Pancreas (tissue), 10 donors: Measurements from ENCODE around the gene NAA30. TPM values are rescaled to one million over a fixed set of nuclear protein-coding genes. Genes with fewer than 3 reads are reported as not detected.

ENCODE experiments used
- ATAC-seq, 4 donors: fragments of 200-7000 bp; cut with Tn5 transposase; one replicate each; pipeline versions ENCODE4 v1.8.0 to v1.9.1; 2020; ENCODE audit warnings: mild to moderate bottlenecking in 4 of 4, moderate library complexity in 4 of 4
- DNase-seq, 6 donors: peaks; one replicate each; pipeline ENCODE4 v3.0.0-alpha.2; 2020
- FAIRE-seq: peaks from 2 replicates; lab custom pipeline; 2012; peaks lifted over from hg19 to GRCh38; lab: Jason Lieb, UNC
- H3K27ac ChIP-seq, 4 donors: fragments of 200-600 bp; sonication (generic); 1 replicate in 3 of 4; 2 replicates in 1 of 4; pipeline versions ENCODE4 v1.5.0 to v1.8.0; 2020
- H3K27me3 ChIP-seq, 4 donors: fragments of 200-600 bp; one replicate each; pipeline ENCODE4 v1.8.0; 2021
- H3K36me3 ChIP-seq, 3 donors: fragments of 200-600 bp; sonication (generic) in 1 of 3; one replicate each; pipeline versions ENCODE4 v1.5.0 to v1.8.0; 2020 to 2021
- H3K4me1 ChIP-seq, 3 donors: fragments of 200-600 bp; one replicate each; pipeline ENCODE4 v1.8.0; 2021
- H3K4me3 ChIP-seq, 4 donors: fragments of 200-600 bp; sonication (generic) in 2 of 4; one replicate each; pipeline versions ENCODE4 v1.5.0 to v1.8.0; 2020 to 2021
- H3K9me3 ChIP-seq, 4 donors: fragments of 200-600 bp; one replicate each; pipeline ENCODE4 v1.8.0; 2021
- WGBS, 2 donors: extraction: QIAGEN DNeasy Blood & Tissue Kit; methylation state at CpG; one replicate each; pipeline ENCODE4 v1.1.7; 2013; 5-methylcytosine and 5-hydroxymethylcytosine counted together
- intact Hi-C, 3 donors: fragments of 100-400 bp; cut with DNase I; formaldehyde crosslinking; loops; one replicate each; pipeline versions ENCODE4 v1.11.1 to v1.14.2; 2022
- polyA plus RNA-seq, 2 donors: library from polyadenylated mRNA; stranded (reverse); fragments of 200-250 nt; gene quantifications; one replicate each; pipeline ENCODE4 v1.2.3, GENCODE V29; 2013
- total RNA-seq, 6 donors: library from RNA; stranded (reverse); fragmentation: NEBNext Ultra II Directional in 4 of 6; extraction: Animal tissue kit (Norgen Biotek cat#: 25700) in 4 of 6; gene quantifications; one replicate each; pipeline versions ENCODE4 v1.2.1 to v1.2.4, GENCODE V29; 2021 to 2023
- TF ChIP-seq, protein P1 (sequence below), 4 donors: fragments of 200-600 bp; sonication (generic) in 3 of 4; IDR thresholded peaks; one replicate each; pipeline versions ENCODE4 v1.5.0 to v1.8.0; 2021; ENCODE audit warnings: antibody characterized with exemption in 4 of 4
- donor health status: healthy with polysubstance abuse.
- donor health status: DM: no; HTN: no; CAD: no; lungs with moderate emphysema.
- donor health status: DM: no; HTN: no; CAD: no.
- donor health status: control.
- donor health status: control.
- donor health status: Bipolar disorder and iron deficiency.
- donor health status: DM: yes; HTN: yes; CAD: no.
- donor health status: DM: no; HTN: no; CAD: no.
- donor health status: DM: no; HTN: no; CAD: no.
- donor health status: DM: yes; HTN: yes; CAD: no.

NAA30 gene
- total and polyA plus RNA-seq, 8 donors: 1.9 to 11.0 (median 7.5) TPM

- Histone ChIP-seq H3K27me3 (no peaks in the 10 kb centered on the region), H3K4me1 (no peaks in the 10 kb centered on the region), H3K36me3 (peaks cover 0 to 9% (median 0%) of the 10 kb centered on the region in 3 donors), H3K4me3 (no peak overlapping the region), H3K9me3 (no peaks in the 10 kb centered on the region), H3K27ac (no peak overlapping the region)
- intact Hi-C loops: no loop called here
- TF ChIP-seq, protein P1, sequence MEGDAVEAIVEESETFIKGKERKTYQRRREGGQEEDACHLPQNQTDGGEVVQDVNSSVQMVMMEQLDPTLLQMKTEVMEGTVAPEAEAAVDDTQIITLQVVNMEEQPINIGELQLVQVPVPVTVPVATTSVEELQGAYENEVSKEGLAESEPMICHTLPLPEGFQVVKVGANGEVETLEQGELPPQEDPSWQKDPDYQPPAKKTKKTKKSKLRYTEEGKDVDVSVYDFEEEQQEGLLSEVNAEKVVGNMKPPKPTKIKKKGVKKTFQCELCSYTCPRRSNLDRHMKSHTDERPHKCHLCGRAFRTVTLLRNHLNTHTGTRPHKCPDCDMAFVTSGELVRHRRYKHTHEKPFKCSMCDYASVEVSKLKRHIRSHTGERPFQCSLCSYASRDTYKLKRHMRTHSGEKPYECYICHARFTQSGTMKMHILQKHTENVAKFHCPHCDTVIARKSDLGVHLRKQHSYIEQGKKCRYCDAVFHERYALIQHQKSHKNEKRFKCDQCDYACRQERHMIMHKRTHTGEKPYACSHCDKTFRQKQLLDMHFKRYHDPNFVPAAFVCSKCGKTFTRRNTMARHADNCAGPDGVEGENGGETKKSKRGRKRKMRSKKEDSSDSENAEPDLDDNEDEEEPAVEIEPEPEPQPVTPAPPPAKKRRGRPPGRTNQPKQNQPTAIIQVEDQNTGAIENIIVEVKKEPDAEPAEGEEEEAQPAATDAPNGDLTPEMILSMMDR (IDR thresholded peaks at IDR 0.05): no peak
- 66 to 76% methylated on average over 2 of the region's 2 CpGs for WGBS, 2 donors
- no peak for ATAC-seq
- DNase-seq: no peak
- no peak for FAIRE-seq
These were observed 23.5 kb downstream of the NAA30 start for GRCh38 chr14:57413849-57414248.

GRCh38 chr14:57417228-57417627 is 26.8 kb downstream of the NAA30 start:
- intact Hi-C loops: no loop called here

DNA sequence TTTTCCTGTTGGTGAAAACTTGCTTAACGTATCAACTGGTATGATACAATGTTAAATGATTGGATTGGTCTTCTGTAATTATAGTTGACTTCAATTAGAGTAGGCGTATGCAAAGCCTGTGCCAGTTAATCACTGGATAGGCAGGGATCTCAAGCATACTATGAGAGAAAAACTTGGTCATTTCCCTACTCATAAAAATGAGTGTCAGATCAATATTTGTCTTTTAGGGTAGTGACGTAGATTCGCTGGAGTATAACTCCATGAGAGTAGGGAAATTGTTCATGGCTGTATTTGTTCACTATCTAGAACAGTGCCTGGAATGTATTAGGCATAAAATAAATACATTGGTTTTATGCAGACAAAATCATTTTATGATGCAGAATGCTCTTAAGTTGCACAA is 28.6 kb downstream of the NAA30 start:
- H3K9me3 ChIP-seq: no peaks in the 10 kb centered on the region
- H3K27me3 ChIP-seq: no peaks in the 10 kb centered on the region
- H3K4me3 ChIP-seq: no peak overlapping the region
- TF ChIP-seq, protein P1 (IDR thresholded peaks at IDR 0.05): no peak
- H3K36me3 ChIP-seq: no peaks in the 10 kb centered on the region
- intact Hi-C loops: no loop called here
- no peaks in the 10 kb centered on the region for H3K4me1 ChIP-seq
- no peak for DNase-seq
- H3K27ac ChIP-seq: no peak overlapping the region
- no peak for ATAC-seq
- WGBS, 2 donors: 78 to 79% methylated on average over 4 of the region's 4 CpGs
- no peak for FAIRE-seq

More at GRCh38 chr14:57417228-57417627, 26.8 kb downstream of the NAA30 start:
- no peaks in the 10 kb centered on the region for H3K4me1 ChIP-seq
- DNase-seq (no peak), ATAC-seq (no peak), FAIRE-seq (no peak)
- no peaks in the 10 kb centered on the region for H3K9me3 ChIP-seq
- TF ChIP-seq, protein P1 (IDR thresholded peaks at IDR 0.05): no peak
- H3K36me3 ChIP-seq: no peaks in the 10 kb centered on the region
- no peaks in the 10 kb centered on the region for H3K27me3 ChIP-seq
- H3K4me3 ChIP-seq: no peak overlapping the region
- WGBS, 2 donors: 74 to 80% methylated on average over 1 of the region's 1 CpG
- H3K27ac ChIP-seq: no peak overlapping the region

DNA sequence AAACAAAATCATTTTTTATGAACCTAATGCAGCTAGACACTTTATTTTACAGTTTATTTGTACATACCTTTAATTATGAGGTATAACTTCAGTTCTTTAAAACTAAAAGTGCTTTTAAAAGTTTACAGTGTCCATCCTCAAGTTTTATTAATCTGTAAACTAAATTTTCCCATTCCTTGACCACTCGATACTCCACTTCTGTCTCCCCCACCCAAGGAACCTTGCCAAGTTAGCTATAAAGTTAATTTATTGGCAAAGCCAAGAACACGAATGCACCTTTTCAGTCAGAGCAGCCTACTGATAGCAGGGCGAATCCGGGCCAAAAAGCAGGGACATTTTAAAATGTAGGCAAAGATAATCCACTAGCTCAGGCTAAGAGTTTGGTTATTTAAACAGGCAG is 29.6 kb downstream of the NAA30 start:
- DNase-seq (no peak), FAIRE-seq (no peak), ATAC-seq (no peak)
- WGBS, 2 donors: 30 to 41% methylated on average over 4 of the region's 4 CpGs
- no peaks in the 10 kb centered on the region for H3K36me3 ChIP-seq
- no peaks in the 10 kb centered on the region for H3K4me1 ChIP-seq
- intact Hi-C loops: no loop called here
- no peaks in the 10 kb centered on the region for H3K9me3 ChIP-seq
- TF ChIP-seq, protein P1 (IDR thresholded peaks at IDR 0.05): no peak
- H3K27me3 ChIP-seq: no peaks in the 10 kb centered on the region
- H3K4me3 ChIP-seq: no peak overlapping the region
- no peak overlapping the region for H3K27ac ChIP-seq

DNA sequence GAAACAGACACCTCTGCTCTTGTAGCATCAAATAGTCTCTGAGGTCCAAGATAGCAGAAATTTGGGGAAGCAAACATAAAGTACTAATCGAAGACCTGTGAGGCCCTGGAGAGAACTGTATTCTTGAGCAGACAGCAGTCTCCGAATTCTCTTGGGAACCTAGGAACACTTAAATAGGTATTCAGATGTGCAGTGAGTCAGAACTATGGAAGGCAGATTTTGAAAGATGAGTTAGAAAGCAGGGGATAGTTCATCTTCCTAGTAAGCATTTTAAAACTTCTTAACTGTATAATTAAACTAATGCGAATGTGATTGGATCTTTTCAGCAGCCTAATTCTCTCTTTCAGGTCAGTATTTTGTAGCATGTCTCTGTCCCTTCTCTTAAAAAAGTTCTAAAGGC is 30.6 kb downstream of the NAA30 start:
- DNase-seq (no peak), FAIRE-seq (no peak), ATAC-seq (no peak)
- Histone ChIP-seq H3K4me1 (no peaks in the 10 kb centered on the region), H3K27ac (no peak overlapping the region), H3K4me3 (no peak overlapping the region), H3K36me3 (no peaks in the 10 kb centered on the region), H3K27me3 (no peaks in the 10 kb centered on the region), H3K9me3 (no peaks in the 10 kb centered on the region)
- 89 to 95% methylated on average over 3 of the region's 3 CpGs for WGBS, 2 donors
- TF ChIP-seq, protein P1 (IDR thresholded peaks at IDR 0.05): no peak
- intact Hi-C loops: no loop called here
